ENCODE results near the gene PLXDC2.

The PLXDC2 gene

DNA sequence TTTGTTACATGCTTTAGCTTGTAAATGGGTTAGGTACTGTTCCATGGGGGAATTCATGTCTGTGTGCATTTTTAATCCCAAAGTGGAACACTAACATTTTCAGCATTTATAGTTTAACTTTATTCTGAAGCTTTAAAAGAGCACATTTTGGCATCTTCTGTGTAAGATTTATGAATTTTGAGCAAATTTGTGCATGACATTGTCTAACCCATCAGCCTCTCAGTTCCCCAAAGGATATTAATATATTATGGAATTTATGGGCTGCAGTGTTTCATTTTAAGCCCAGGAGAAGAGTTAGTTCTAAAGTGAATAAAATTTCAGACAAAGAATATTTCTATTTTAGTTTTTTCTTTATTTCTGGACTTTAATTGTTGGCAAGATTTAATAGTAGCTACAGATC, 421.4 kb downstream of the PLXDC2 start:
- no peak for DNase-seq (ENCODE audit: low spot score)
- TF ChIP-seq, protein P1, sequence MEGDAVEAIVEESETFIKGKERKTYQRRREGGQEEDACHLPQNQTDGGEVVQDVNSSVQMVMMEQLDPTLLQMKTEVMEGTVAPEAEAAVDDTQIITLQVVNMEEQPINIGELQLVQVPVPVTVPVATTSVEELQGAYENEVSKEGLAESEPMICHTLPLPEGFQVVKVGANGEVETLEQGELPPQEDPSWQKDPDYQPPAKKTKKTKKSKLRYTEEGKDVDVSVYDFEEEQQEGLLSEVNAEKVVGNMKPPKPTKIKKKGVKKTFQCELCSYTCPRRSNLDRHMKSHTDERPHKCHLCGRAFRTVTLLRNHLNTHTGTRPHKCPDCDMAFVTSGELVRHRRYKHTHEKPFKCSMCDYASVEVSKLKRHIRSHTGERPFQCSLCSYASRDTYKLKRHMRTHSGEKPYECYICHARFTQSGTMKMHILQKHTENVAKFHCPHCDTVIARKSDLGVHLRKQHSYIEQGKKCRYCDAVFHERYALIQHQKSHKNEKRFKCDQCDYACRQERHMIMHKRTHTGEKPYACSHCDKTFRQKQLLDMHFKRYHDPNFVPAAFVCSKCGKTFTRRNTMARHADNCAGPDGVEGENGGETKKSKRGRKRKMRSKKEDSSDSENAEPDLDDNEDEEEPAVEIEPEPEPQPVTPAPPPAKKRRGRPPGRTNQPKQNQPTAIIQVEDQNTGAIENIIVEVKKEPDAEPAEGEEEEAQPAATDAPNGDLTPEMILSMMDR (IDR thresholded peaks at IDR 0.05; ENCODE audit: extremely low read depth, insufficient read depth, missing control alignments) = no peak
- in situ Hi-C loops (cut with MboI; ENCODE audit: low pct_unique_long_range_greater_than_20kb, low sequenced_read_pairs, unreplicated experiment) = no loop called here

GRCh38 chr10:20240643-20241042, 424.4 kb downstream of the PLXDC2 start:
- DNase-seq (ENCODE audit: low spot score) = no peak
- TF ChIP-seq, protein P1 (IDR thresholded peaks at IDR 0.05; ENCODE audit: extremely low read depth, insufficient read depth, missing control alignments) = no peak
- in situ Hi-C loops (cut with MboI; ENCODE audit: low pct_unique_long_range_greater_than_20kb, low sequenced_read_pairs, unreplicated experiment) = no loop called here

DNA sequence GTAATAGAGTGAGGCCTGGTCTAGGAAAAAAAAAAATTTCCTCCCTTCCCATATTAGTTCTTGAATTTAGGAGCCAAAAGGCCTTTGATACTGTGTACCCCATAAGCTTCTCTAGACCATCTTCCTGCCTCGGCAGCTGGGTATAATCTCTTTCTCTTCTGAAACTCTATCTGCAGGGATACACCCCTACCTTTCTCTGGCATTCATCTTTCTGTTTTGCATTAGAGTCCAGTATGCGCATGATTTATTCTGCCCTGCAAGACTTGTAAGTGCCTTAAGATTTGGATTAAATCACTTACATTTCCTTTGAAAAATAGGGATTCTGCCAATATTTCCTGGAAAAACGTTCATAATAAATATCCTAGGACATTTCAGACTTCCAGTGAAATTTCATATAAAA, 431.2 kb downstream of the PLXDC2 start:
- in situ Hi-C loops (cut with MboI; ENCODE audit: low pct_unique_long_range_greater_than_20kb, low sequenced_read_pairs, unreplicated experiment) = no loop called here
- no peak for DNase-seq (ENCODE audit: low spot score)
- TF ChIP-seq, protein P1 (IDR thresholded peaks at IDR 0.05; ENCODE audit: extremely low read depth, insufficient read depth, missing control alignments) = no peak

GRCh38 chr10:20247891-20248708, 431.9 kb downstream of the PLXDC2 start:
- TF ChIP-seq, protein P1 (IDR thresholded peaks at IDR 0.05; ENCODE audit: extremely low read depth, insufficient read depth, missing control alignments) = no peak
- DNase-seq (ENCODE audit: low spot score) = no peak
- in situ Hi-C loops (cut with MboI; ENCODE audit: low pct_unique_long_range_greater_than_20kb, low sequenced_read_pairs, unreplicated experiment) = no loop called here

DNA sequence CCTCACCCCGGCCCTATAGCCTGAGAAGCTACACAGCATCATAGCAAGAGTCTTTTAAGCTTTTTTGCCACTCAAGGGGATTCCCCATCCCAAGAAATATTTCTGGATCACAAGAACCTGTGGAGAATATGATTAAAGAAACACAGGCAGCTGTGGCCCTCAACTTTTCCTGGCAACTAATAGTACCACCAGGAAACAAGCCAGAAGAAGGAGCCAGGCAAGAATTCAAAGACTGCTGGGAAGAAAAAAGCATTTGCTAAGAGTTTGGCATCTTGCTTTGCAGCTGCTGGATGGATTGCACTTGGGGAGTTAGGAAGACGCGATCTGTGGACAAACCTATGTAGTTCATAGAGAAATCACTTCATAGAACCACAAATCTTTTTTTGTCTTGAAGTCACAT, 437.8 kb downstream of the PLXDC2 start:
- TF ChIP-seq, protein P1 (IDR thresholded peaks at IDR 0.05; ENCODE audit: extremely low read depth, insufficient read depth, missing control alignments) = no peak
- DNase-seq (ENCODE audit: low spot score) = no peak
- in situ Hi-C loops (cut with MboI; ENCODE audit: low pct_unique_long_range_greater_than_20kb, low sequenced_read_pairs, unreplicated experiment) = no loop called here

DNA sequence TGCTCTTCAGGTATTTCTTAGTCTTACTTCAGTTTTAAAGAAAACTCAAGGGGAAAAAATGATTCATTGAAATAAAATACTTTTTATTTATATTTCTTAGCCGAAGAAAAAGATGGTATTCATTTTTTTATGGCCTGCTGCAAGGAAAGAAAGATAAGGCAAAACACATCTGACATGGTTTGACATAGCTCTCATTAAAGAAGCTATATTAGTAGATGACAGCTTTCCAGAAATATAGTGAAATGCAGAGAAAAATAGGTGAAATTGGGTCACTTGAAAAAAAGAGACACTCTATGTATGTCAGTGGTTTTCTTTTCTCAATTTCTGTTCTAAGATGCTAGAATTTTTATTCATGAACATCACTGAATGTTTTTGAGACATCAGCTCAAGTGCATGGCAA, 438.3 kb downstream of the PLXDC2 start:
- TF ChIP-seq, protein P1 (IDR thresholded peaks at IDR 0.05; ENCODE audit: extremely low read depth, insufficient read depth, missing control alignments) = no peak
- no peak for DNase-seq (ENCODE audit: low spot score)
- in situ Hi-C loops (cut with MboI; ENCODE audit: low pct_unique_long_range_greater_than_20kb, low sequenced_read_pairs, unreplicated experiment) = no loop called here
